ENCODE data around the gene STARD4.

The STARD4 gene

DNA sequence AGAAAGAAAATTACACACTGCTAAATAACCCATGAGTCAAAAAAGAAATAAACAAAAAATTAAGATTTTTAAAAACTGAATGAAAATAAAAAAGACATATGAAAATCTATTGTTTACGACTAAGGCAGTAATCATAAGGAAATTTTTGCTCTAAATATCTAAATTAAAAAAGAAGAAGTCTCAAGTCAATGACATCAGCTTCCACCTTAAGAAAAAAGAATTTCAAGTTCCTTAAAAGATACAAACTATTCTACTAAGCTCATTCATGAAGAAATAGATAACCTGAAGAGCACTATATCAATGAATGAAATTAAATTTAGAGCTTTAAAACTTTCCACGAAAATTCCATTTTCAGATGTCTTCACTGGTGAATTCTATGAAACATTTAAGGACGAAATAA, 15.7 kb upstream of the STARD4 start:
- no peak for DNase-seq

GRCh38 chr5:111520908-111521307, 8.6 kb upstream of the STARD4 start:
- no peak for DNase-seq

- no peak for DNase-seq
These were observed 6.4 kb upstream of the STARD4 start for GRCh38 chr5:111518777-111519176.

DNA sequence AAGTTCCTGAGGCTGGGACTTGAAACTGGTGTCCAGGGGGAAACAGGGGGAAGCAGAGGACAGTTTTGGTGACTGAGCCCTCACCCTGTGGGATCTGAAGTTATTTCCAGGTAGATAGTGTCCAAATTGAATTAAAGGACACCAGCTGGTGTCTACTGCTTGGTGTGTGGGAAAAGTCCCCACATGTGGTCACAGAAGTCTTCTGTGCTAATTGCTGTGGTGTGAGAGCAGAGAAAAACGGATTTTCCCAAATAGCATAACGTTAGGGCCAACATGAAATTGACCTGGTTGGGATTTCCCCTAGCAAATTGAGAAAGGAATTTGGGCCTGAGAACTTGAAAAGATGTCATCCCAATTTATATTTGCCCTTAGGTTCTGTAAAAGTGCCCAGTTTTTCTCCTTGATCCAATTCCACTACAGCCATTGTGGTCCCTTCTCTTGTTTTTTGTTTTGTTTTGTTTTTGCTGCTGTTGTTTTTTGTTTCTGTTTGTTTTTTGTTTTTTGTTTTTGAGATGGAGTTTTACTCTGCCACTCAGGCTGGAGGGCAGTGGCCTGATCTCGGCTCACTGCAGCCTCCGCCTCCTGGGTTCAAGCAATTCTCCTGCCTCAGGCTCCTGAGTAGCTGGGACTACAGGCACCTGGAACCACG, 5.6 kb upstream of the STARD4 start:
- no peak for DNase-seq

GRCh38 chr5:111514087-111514486, 1.8 kb upstream of the STARD4 start:
- no peak for DNase-seq

- DNase-seq: peak in 2 of 51 donors; percentile 35 to 45
These were observed 791 bp upstream of the STARD4 start for GRCh38 chr5:111513131-111513520.

DNA sequence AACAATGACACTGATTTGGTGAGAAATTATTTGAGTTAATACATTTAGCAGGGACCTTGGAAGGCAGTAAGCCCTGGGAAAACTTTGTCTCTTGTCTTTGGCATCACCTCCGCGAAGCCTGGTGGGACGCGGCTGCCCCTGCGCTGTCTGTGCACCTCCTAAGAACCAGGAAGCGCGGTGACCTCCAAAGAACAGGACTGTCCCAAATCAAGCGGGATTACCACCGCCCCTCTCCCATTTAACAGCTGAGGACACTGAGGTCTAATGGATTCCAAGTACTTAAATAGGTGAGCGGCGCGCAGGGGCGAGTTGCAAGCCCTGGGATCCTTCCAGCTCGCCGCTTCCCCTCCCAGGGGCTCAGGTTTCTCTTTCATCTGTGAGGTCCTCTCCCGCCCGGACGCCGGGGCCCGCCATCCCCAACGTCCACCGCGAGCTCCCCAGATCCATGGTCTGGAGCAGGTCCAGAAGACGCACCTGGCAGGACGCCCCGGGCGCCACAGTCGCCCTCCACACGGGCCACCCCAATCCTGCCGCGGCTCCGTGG, 432 bp downstream of the STARD4 start:
- DNase-seq: peak in 22 of 51 donors; percentile 22 to 91 (median 56)

- no peak for DNase-seq
These were observed 1.0 kb downstream of the STARD4 start for GRCh38 chr5:111511174-111511830.

- DNase-seq: no peak
These were observed 3.2 kb downstream of the STARD4 start for GRCh38 chr5:111509119-111509518.

DNA sequence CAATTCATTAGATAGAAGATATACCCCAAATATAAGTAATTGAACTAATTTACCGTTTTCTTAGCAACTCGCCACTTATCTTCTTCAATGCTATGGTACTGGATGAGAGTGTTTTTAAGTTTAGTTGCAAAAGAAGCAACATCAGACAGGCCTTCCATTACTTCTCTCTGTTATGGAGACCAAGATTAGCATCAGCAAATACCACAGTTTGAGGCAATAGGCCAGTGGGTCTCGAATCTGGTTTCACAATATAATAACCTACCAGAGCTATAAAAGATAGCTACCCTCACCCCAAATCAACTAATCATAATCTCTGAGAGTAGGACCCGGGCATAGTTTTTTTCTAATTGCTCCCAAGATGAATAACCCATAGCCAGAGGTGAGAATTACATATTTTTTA, 5.1 kb downstream of the STARD4 start:
- DNase-seq: no peak

GRCh38 chr5:111505096-111505495, 7.2 kb downstream of the STARD4 start:
- DNase-seq: no peak

DNA sequence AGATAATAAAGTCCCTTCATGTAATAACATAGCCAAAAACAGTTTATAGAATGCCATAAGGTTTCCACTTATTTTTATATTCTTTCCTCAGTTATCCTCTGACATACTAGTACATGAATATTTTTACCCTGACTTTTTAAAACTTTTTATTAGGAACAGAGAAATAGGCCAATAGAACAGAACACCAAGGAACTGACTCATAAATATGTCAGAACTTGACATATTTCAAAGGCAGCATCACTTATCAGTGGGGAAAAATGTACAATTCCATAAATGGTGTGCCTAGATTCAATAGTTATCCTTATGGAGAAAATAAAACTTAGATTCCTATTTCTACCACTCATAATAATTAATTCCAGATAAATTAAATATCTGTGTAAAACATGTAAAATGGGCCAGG, 9.4 kb downstream of the STARD4 start:
- DNase-seq: no peak

DNA sequence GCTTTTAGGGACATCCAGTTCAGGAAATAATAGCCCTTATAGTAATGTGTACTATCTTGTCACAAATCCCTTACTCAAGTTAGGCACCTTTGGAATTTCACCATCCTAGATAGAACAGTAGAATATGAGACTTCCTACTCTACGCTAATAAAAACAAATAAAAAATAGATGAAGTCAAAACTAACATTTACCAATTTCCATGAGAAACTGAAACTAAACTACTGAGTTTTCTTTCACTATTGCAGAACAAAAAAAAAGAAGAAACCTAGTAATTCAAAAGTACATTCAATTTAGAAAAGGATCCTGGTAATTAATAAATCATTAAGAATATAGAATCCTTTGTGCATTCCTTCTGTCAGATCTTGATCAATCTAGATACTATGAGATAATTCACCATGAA, 14.0 kb downstream of the STARD4 start:
- DNase-seq: no peak

GRCh38 chr5:111495159-111495558, 17.2 kb downstream of the STARD4 start:
- DNase-seq: no peak

- DNase-seq: no peak
These were observed 17.9 kb downstream of the STARD4 start for GRCh38 chr5:111494355-111494999.

DNA sequence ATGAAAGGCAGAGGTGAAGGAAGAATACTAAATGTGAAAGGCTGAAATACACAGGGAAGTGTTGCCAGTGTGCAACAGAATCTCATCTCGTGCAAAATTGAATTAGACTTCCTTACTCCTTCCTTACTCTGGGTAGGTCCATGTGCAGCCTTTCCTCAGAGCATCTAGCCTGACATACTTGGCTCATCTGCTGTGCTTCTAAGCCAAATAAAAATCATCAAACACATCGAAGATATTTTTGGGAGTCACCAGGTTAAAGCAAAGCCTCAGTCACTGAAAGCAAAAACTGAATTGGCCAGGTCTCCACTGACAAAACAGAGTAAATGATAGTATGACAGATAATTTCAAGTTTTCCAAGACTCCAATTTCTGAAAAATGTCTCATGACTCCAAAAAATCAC, 19.3 kb downstream of the STARD4 start:
- DNase-seq: no peak

GRCh38 chr5:111488353-111488752, 24.0 kb downstream of the STARD4 start:
- no peak for DNase-seq

GRCh38 chr5:111486926-111487325, 25.4 kb downstream of the STARD4 start:
- no peak for DNase-seq

DNA sequence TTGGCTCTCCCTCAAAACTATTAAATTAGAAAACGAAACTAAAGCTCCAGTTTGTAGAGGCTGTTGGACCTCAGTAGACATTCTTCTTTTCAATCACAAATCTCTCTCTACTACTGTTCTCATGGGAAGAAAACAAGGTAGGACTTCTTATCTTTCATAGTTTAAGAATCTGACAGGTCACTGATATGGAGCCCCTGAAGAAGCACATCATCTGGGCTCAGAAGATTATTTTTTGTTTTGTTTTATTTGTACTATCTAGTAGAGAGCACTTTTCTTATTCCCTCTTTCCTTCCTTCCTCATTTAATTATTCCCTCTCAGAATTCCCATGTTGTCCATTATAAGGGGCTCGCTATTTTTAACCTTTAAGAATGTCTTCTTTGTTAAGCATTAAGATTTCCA, 26.3 kb downstream of the STARD4 start:
- DNase-seq: no peak

- DNase-seq: no peak
These were observed 32.0 kb downstream of the STARD4 start for GRCh38 chr5:111480346-111480745.

DNA sequence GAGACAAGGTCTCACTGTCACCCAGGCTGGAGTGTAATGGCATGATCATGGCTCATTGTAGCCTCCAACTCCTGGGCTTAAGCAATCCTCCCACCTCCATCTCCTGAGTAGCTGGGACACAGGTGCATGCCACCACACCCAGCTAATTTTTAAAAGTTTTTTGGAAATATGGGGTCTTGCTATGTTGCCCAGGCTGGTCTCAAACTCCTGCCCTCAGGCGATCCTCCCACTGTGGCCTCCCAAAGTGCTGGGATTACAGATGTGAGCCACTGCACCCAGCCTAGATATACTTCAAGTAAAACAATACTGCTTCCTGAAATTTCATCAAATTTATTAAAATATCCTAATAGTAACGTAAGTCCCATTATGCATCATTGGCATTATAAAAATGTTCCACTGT, 33.4 kb downstream of the STARD4 start:
- no peak for DNase-seq

DNA sequence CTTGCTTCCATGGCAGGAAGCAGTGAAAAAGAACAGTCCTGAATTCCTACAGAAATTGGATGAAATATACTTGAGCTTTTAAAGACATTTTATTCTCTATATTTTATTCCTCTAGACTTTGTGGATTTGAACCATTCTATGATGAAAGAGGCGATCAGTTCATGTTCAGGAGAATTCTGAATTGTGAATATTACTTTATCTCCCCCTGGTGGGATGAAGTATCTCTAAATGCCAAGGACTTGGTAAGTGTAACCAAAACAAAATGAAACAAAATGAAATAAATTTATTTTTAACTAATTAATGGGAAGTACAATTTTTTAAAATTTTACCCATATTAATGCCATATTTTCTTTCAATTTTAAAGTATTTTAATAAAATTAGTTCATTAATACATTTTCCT, 34.1 kb downstream of the STARD4 start:
- DNase-seq: no peak

- peak in 4 of 51 donors; percentile 2 to 18 (median 8) for DNase-seq
These were observed 39.8 kb downstream of the STARD4 start for GRCh38 chr5:111472579-111472978.

Data from hypothalamus (tissue), 51 donors.